ENCODE measurements around the gene SUGCT.
A peak's percentile ranks its signal among the peaks of the same experiment; 100 is the strongest.
"Not testable (repeated sequence)": the region's sequence is repeated elsewhere in the genome, so short reads cannot be mapped to it uniquely, and the experiment has no call there.

The SUGCT gene

DNA sequence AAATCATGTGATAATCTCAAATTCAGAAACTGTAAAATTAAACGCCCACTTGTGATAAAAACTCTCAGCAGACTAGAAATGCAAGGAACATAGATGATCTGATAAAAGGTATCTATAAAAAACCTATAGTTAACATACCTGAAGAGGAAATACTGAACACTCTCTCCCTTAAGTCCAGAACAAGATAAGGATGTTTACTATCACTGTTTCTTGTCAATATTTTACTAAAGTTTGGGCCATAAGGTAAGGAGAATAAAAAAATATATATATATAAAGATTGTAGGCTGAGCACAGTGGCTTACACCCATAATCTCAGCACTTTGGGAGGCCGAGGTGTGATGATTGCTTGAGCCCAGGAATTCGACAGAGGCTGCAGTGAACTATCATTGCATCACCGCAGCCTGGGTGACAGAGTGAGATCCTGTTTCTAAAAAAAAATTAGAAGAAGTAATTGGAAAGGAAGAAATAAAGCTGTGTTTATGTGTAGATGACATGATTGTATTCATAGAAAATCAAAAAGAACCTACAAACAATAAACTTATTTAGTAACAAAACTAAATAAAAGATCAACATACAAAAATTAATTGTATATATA, 28.8 kb upstream of the SUGCT start:
- no peak overlapping the region for H3K27ac ChIP-seq (ENCODE audit: low read length)
- DNase-seq (ENCODE audit: low read depth, low spot score) = no peak
- no CpG with 5 or more reads among the region's 4 CpGs for WGBS (ENCODE audit: insufficient coverage, insufficient read length)
- no peaks in the 10 kb centered on the region for H3K9me3 ChIP-seq (ENCODE audit: control insufficient read depth, insufficient read depth, low read length)
- no peak overlapping the region for H3K4me3 ChIP-seq (ENCODE audit: low read length)
- no peaks in the 10 kb centered on the region for H3K36me3 ChIP-seq (ENCODE audit: control insufficient read depth, insufficient read depth, low read length)
- no peaks in the 10 kb centered on the region for H3K4me1 ChIP-seq (ENCODE audit: control insufficient read depth, insufficient read depth, low read length)
- H3K27me3 ChIP-seq (ENCODE audit: control insufficient read depth, insufficient read depth, low read length) = no peaks in the 10 kb centered on the region

DNA sequence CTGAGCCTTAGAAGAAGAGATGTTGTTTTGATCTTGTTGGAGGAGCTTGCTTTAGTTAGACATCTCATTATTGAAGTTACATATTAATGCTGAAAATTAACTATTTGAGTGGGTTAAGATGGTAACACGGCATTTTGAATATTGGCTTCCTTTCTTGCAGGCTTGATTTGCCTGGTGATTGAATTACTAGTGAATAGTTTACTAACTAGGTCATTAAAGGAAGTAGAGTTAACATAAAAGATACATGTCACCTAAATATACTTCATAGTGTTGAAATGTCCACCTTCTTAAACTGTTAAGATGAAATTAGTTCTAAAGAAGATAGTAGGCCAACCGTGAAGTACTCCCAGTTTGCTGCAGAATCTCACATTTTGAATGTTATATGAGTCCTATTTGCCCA, 18.9 kb upstream of the SUGCT start:
- no CpG with 5 or more reads among the region's 2 CpGs for WGBS (ENCODE audit: insufficient coverage, insufficient read length)
- Histone ChIP-seq H3K4me1 (ENCODE audit: control insufficient read depth, insufficient read depth, low read length) (no peaks in the 10 kb centered on the region; the same call in 1 of the 2 replicates), H3K36me3 (ENCODE audit: control insufficient read depth, insufficient read depth, low read length) (no peaks in the 10 kb centered on the region), H3K27me3 (ENCODE audit: control insufficient read depth, insufficient read depth, low read length) (no peaks in the 10 kb centered on the region), H3K9me3 (ENCODE audit: control insufficient read depth, insufficient read depth, low read length) (no peaks in the 10 kb centered on the region), H3K27ac (ENCODE audit: low read length) (no peak overlapping the region), H3K4me3 (ENCODE audit: low read length) (no peak overlapping the region)
- DNase-seq (ENCODE audit: low read depth, low spot score) = no peak

DNA sequence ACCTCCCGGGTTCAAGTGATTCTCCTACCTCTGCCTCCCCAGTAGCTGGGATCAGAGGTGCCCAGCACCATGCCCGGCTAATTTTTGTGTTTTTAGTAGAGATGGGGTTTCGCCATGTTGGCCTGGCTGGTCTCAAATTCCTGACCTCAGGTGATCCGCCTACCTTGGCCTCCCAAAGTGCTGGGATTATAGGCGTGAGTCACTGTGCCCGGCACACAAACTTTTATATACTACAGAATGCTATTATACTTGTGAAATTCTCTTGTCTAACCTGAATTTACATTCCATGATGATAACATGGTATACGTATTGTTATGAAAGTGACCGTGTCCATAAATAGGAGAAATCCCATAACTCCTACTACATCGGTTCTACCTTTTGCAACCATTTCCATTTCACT, 17.6 kb upstream of the SUGCT start:
- H3K27ac ChIP-seq (ENCODE audit: low read length); H3K4me3 ChIP-seq (ENCODE audit: low read length); H3K4me1 ChIP-seq (ENCODE audit: control insufficient read depth, insufficient read depth, low read length); DNase-seq (ENCODE audit: low read depth, low spot score); H3K9me3 ChIP-seq (ENCODE audit: control insufficient read depth, insufficient read depth, low read length); H3K27me3 ChIP-seq (ENCODE audit: control insufficient read depth, insufficient read depth, low read length); H3K36me3 ChIP-seq (ENCODE audit: control insufficient read depth, insufficient read depth, low read length): not testable (repeated sequence)
- no CpG with 5 or more reads among the region's 9 CpGs for WGBS (ENCODE audit: insufficient coverage, insufficient read length)

- H3K4me1 ChIP-seq (ENCODE audit: control insufficient read depth, insufficient read depth, low read length); DNase-seq (ENCODE audit: low read depth, low spot score); H3K4me3 ChIP-seq (ENCODE audit: low read length); H3K27me3 ChIP-seq (ENCODE audit: control insufficient read depth, insufficient read depth, low read length); H3K27ac ChIP-seq (ENCODE audit: low read length); H3K36me3 ChIP-seq (ENCODE audit: control insufficient read depth, insufficient read depth, low read length); H3K9me3 ChIP-seq (ENCODE audit: control insufficient read depth, insufficient read depth, low read length): not testable (repeated sequence)
- no CpG with 5 or more reads among the region's 7 CpGs for WGBS (ENCODE audit: insufficient coverage, insufficient read length)
Measured at GRCh38 chr7:40118201-40118600, 16.6 kb upstream of the SUGCT start.

DNA sequence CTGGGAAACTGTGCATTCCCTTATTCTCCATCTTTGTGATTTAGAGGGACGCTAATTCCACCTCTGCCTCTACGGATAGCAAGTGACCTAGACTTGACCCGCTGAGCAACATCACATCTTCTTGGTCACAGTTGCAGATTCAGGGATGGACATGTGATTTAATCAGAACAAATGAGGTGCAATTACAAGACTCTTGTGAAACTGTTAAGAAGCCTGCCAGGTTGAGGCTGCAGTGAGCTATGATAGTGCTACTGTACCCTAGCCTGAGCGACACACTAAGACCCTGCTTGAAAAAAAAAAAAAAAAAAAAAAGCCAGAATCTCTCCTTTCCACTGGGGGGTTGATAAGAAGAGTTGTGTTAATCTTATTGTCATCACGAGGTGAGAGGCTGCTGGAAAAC, 14.8 kb upstream of the SUGCT start:
- no peak overlapping the region for H3K4me3 ChIP-seq (ENCODE audit: low read length)
- no peaks in the 10 kb centered on the region for H3K36me3 ChIP-seq (ENCODE audit: control insufficient read depth, insufficient read depth, low read length)
- H3K4me1 ChIP-seq (ENCODE audit: control insufficient read depth, insufficient read depth, low read length) = no peaks in the 10 kb centered on the region
- no CpG with 5 or more reads among the region's 5 CpGs for WGBS (ENCODE audit: insufficient coverage, insufficient read length)
- no peaks in the 10 kb centered on the region for H3K27me3 ChIP-seq (ENCODE audit: control insufficient read depth, insufficient read depth, low read length)
- DNase-seq (ENCODE audit: low read depth, low spot score) = no peak
- H3K27ac ChIP-seq (ENCODE audit: low read length) = no peak overlapping the region
- H3K9me3 ChIP-seq (ENCODE audit: control insufficient read depth, insufficient read depth, low read length) = no peaks in the 10 kb centered on the region

GRCh38 chr7:40122100-40122939, 12.5 kb upstream of the SUGCT start:
- not testable (repeated sequence) for H3K4me1 ChIP-seq (ENCODE audit: control insufficient read depth, insufficient read depth, low read length); DNase-seq (ENCODE audit: low read depth, low spot score); H3K4me3 ChIP-seq (ENCODE audit: low read length); H3K27me3 ChIP-seq (ENCODE audit: control insufficient read depth, insufficient read depth, low read length); H3K36me3 ChIP-seq (ENCODE audit: control insufficient read depth, insufficient read depth, low read length); H3K27ac ChIP-seq (ENCODE audit: low read length); H3K9me3 ChIP-seq (ENCODE audit: control insufficient read depth, insufficient read depth, low read length)
- WGBS (ENCODE audit: insufficient coverage, insufficient read length) = no CpG with 5 or more reads among the region's 14 CpGs

DNA sequence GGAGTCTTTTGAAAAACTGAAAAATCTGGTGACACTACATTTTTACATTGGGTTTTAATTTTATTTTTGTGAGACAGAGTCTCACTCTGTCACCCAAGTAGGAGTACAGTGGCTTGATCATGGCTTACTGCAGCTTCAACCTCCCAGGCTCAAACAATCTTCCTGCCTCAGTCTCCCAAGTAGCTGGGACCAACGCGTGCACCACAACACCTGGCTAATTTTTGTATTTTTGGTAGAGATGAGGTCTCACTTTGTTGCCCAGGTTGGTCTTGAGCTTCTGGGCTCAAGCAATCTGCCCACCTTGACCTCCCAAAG, 11.9 kb upstream of the SUGCT start:
- Histone ChIP-seq H3K4me3 (ENCODE audit: low read length) (no peak overlapping the region), H3K27me3 (ENCODE audit: control insufficient read depth, insufficient read depth, low read length) (no peaks in the 10 kb centered on the region), H3K9me3 (ENCODE audit: control insufficient read depth, insufficient read depth, low read length) (no peaks in the 10 kb centered on the region), H3K27ac (ENCODE audit: low read length) (no peak overlapping the region), H3K4me1 (ENCODE audit: control insufficient read depth, insufficient read depth, low read length) (no peaks in the 10 kb centered on the region), H3K36me3 (ENCODE audit: control insufficient read depth, insufficient read depth, low read length) (no peaks in the 10 kb centered on the region)
- no peak for DNase-seq (ENCODE audit: low read depth, low spot score)
- no CpG with 5 or more reads among the region's 2 CpGs for WGBS (ENCODE audit: insufficient coverage, insufficient read length)

- H3K4me3 ChIP-seq (ENCODE audit: low read length) = peak overlapping the region; percentile 87
- H3K27me3 ChIP-seq (ENCODE audit: control insufficient read depth, insufficient read depth, low read length) = no peaks in the 10 kb centered on the region
- H3K36me3 ChIP-seq (ENCODE audit: control insufficient read depth, insufficient read depth, low read length) = no peaks in the 10 kb centered on the region; the same call in 1 of the 2 replicates
- no CpG with 5 or more reads among the region's 36 CpGs for WGBS (ENCODE audit: insufficient coverage, insufficient read length)
- no peaks in the 10 kb centered on the region for H3K9me3 ChIP-seq (ENCODE audit: control insufficient read depth, insufficient read depth, low read length)
- H3K4me1 ChIP-seq (ENCODE audit: control insufficient read depth, insufficient read depth, low read length) = no peaks in the 10 kb centered on the region
- no peak for DNase-seq (ENCODE audit: low read depth, low spot score)
- no peak overlapping the region for H3K27ac ChIP-seq (ENCODE audit: low read length)
Measured at GRCh38 chr7:40133561-40134427, 1.0 kb upstream of the SUGCT start.

DNA sequence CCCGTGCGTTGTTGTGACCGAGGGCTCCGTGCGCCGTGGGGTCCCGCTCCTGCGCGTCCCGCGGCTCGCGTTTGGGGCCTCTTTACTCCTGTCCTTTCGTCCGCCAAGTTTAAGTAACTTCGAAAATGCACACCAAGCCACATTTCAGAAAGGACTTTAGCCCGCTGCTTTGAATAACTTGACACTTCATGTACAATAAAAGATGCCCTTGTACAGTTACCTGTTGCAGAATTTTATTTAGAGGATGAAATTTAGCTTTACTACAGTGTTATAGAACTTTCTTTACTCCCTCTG, 459 bp downstream of the SUGCT start:
- no peaks in the 10 kb centered on the region for H3K9me3 ChIP-seq (ENCODE audit: control insufficient read depth, insufficient read depth, low read length)
- H3K4me1 ChIP-seq (ENCODE audit: control insufficient read depth, insufficient read depth, low read length) = no peaks in the 10 kb centered on the region
- WGBS (ENCODE audit: insufficient coverage, insufficient read length) = no CpG with 5 or more reads among the region's 17 CpGs
- H3K36me3 ChIP-seq (ENCODE audit: control insufficient read depth, insufficient read depth, low read length) = no peaks in the 10 kb centered on the region; the same call in 1 of the 2 replicates
- no peaks in the 10 kb centered on the region for H3K27me3 ChIP-seq (ENCODE audit: control insufficient read depth, insufficient read depth, low read length)
- peak overlapping the region; percentile 87; the same call in 1 of the 2 replicates for H3K4me3 ChIP-seq (ENCODE audit: low read length)
- DNase-seq (ENCODE audit: low read depth, low spot score) = no peak
- no peak overlapping the region for H3K27ac ChIP-seq (ENCODE audit: low read length)

DNA sequence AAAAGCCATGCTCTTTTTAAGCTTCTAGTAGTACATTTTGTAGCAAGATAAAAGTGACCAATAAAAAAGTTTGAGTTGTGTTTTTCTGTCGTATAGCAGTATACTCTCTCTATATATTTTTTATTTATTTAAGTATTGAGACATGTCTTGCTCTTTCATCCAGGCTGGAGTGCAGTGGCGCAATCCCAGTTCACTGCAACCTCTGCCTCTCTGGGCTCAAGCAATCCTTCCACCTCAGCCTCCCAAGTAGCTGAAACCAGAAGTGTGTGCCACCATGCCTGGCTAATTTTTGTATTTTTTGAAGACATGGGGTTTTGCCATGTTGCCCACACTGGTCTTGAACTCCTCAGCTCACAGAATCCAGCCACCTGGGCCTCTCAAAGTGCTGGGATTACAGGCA, 2.8 kb downstream of the SUGCT start:
- no CpG with 5 or more reads among the region's 2 CpGs for WGBS (ENCODE audit: insufficient coverage, insufficient read length)
- no peak overlapping the region for H3K4me3 ChIP-seq (ENCODE audit: low read length)
- no peak for DNase-seq (ENCODE audit: low read depth, low spot score)
- no peaks in the 10 kb centered on the region for H3K4me1 ChIP-seq (ENCODE audit: control insufficient read depth, insufficient read depth, low read length)
- no peak overlapping the region for H3K27ac ChIP-seq (ENCODE audit: low read length)
- no peaks in the 10 kb centered on the region for H3K9me3 ChIP-seq (ENCODE audit: control insufficient read depth, insufficient read depth, low read length)
- no peaks in the 10 kb centered on the region for H3K27me3 ChIP-seq (ENCODE audit: control insufficient read depth, insufficient read depth, low read length)
- H3K36me3 ChIP-seq (ENCODE audit: control insufficient read depth, insufficient read depth, low read length) = no peaks in the 10 kb centered on the region; the same call in 1 of the 2 replicates
